HUDEP-2 (cell line): ENCODE measurements around the gene ZNF865.

Source experiments
- DNase-seq, 76 experiments: peaks; one replicate each; lab custom pipeline; 2025; ENCODE audit not compliant: unreplicated experiment in 76 of 76; lab: John Stamatoyannopoulos, UW

Gene ZNF865

DNA sequence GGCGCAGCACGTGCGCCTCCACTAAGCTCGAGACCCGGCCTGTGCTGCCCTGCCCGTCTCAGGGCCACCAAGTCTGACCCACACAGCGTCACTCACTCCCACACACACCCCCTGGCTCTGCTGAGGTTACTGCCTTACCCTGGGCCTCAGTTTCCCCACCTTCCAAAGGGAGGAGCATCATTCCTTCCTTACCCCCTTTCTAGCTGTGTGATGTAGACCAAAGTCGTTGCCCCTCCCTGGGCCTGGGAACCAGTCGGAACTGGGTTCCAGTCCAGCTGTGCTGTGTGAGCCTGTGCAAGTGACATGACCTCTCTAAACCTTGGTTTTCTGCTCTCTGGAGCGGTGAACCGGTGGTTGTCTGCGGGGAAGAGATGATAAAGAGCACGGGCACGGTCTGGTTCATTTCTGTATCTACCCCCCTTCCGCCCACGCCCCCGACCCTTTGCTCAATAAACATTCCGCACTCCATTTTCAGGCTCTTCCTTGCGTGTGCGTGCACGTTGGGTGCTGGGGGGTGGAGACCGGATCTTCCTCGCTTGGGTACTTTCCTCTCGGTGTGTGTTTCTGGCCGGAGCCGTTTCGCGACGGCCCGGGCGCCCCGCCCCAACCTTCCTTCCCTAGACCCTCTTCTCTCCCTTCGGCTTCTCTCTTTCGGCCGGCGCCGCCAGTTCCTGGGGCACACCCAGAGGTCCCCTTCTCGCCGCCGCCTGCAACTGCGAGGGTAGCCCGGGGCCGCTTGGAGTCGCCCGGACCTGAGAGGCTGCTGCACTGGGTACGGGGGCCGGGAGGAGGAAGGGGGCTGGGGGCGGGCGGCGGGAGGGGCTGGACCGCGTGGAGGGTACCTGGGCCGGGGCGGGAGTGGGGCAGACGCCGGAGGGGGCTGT, 37.8 kb downstream of the ZNF865 start, which contains the start of gene ZNF581:
ZNF581 (plus strand) TSS at position 647 of the 884 bp plus-strand sequence. CDS start 923 bp downstream, outside the sequence.
- DNase-seq, result peak in 70 of 76 experiments; percentile 15 to 85 (median 71)

DNA sequence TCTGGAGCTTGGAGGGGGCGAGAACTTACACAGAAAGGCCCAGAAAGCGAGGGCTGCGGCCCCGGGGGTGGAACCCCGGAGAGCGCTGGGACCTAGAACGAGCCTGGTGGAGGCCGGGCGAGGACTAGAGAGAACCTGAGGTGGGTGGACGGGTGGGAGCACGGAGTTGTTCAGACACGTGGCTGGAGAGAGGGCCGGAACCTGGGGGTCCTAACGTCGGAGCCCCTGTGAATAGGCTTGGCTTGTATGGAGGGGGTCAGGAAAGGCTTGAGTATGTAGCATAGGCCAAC, 38.4 kb downstream of the ZNF865 start:
- DNase-seq, result peak in 4 of 76 experiments; percentile 37 to 53 (median 44)

DNA sequence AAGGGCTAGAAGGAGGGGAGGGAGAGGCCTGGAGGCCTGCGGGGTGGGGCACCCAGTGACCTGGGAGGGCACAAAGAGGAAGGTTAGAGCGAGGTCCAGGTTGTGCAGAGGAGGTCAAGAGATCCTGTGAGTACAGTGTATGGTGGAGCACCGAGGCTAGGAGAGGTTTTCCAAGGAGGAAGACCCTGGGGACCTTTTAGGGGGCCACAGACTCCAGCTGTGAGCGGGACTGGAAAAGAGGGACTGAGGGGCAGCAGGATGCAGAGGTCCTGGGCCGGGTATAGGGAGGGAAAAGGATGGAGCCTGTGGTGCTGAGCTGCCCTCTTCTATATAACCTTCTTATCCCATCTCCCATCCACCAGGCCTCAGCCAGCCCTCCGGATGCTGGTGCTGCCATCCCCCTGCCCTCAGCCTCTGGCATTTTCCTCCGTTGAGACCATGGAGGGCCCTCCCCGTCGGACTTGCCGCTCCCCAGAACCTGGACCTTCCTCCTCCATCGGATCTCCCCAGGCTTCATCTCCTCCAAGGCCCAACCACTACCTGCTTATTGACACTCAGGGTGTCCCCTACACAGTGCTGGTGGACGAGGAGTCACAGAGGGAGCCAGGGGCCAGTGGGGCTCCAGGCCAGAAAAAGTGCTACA, 38.9 kb downstream of the ZNF865 start:
- DNase-seq, result peak in 1 of 76 experiments; percentile 53

DNA sequence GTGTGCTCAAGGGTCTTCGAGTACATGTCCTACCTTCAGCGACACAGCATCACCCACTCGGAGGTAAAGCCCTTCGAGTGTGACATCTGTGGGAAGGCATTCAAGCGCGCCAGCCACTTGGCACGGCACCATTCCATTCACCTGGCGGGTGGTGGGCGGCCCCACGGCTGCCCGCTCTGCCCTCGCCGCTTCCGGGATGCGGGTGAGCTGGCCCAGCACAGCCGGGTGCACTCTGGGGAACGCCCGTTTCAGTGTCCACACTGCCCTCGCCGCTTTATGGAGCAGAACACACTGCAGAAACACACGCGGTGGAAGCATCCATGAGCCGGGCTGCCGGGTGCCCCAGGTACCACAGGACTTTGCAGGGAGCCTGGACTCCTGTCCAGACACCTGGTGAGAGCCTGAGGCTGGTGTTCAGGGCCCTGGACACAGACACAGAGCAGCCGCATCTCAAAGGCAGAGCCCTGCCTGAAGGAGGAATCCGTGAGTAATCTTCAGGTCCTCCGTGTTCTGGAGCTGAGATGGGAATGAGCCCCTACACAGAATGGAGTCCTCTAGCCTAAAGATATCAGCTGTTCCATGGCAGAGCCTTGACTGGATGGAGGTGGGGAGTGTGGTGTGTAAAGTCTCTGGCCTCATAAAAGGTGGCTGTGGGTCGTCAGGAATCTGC, 39.5 kb downstream of the ZNF865 start:
- DNase-seq, result no peak

DNA sequence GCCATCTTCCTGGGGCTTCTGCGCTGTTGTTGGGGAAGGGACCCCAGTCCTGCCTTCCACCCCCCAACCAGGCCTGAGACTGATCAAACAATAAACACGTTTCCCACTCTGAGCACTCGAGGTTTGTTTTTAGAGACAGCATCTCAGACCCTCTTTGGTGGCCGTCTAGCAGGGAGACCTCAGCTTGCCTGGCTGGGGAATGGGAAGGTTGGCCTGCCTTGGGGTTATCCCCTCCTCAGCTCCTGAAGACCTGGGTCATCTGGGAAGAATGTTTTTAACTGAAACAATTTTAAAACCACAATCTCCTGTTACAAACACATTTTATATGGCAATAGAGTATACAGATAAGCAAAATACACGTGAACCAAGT, 40.0 kb downstream of the ZNF865 start:
- DNase-seq, result no peak

DNA sequence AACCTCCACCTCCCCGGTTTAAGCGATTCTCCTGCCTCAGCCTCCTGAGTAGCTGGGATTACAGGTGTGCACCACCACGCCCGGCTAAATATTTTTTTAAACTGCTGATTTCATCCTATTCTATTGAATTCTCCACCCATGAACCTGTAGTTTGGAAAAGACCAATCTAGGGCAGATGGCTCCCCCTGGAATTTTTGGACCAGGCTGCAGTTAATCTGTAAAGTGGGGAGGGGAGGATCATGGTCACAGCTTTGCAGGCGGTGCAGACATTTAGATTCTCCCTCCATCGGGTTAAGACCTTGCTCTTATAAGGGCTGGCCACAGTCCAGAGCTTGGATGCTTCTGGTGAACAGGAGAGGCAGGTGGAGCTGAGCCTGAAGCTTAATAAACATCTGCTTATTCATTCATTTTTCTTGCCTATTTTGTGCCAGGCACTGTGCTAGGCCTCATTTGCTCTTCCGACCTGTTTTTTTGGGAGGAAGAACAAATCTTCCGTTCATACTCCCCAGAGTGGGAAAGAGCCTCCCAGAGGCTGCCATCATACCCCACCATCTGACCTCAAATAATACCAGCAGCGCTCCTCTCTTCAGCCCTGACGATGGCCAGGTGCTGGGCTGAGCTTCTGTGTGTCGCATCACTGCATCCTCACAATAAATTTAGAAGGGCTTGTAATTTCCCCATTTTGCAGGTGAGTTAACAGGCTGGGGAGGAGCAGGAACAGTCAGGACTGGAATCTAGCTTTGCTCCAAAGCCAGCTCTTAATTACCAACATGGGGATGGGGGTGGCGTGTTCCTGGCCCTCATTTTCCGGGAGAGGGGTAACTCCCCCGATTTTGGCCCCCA, 41.7 kb downstream of the ZNF865 start:
- DNase-seq, result peak in 2 of 76 experiments; percentile 12 to 14

DNA sequence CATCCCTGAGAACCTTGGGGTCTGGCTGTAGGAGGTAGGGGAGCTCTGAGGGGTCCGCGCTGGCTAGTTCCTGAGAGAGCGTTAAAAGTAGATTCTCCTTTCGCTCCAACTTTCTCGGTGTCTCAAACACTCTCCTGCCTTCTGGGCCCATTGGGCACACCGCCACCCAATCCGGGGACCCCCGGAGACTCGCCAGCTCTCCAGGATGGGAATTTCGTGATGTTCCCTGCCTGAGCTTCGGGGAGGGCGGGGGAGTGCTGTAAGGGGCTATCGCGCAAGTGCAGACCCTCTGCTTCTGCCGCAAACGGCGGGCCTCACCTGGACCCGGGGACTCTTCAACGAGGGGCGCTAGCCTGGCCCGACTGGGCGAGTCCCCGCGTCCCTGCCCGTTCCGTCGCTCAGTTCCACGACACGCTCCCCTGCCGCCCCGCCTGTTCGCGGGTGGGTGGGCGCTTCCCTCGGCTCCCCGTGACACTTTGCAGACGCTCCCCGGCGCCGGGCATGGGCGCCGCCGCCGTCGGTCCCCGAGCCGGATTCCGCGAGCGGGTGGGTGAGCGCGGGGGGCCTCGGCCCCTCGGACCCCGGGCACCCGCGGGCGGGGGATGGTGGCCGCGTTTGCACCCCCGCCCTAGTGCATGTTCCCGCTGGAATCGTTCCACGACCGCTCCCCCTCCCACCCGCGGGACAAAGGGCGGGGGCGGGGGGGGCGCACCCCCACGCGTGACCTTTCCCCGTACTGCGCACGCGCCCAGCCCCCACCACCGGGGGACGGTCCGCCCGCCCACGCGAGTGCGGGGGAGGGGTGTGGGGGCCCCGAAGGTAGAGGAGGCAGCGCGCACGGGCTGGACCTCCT, 42.5 kb downstream of the ZNF865 start, which contains the start of gene CCDC106:
CCDC106 (plus strand) TSS at position 481 of the 853 bp plus-strand sequence. CDS start 835 bp downstream, outside the sequence.
- DNase-seq, result peak in 46 of 76 experiments; percentile 9 to 74 (median 46)

DNA sequence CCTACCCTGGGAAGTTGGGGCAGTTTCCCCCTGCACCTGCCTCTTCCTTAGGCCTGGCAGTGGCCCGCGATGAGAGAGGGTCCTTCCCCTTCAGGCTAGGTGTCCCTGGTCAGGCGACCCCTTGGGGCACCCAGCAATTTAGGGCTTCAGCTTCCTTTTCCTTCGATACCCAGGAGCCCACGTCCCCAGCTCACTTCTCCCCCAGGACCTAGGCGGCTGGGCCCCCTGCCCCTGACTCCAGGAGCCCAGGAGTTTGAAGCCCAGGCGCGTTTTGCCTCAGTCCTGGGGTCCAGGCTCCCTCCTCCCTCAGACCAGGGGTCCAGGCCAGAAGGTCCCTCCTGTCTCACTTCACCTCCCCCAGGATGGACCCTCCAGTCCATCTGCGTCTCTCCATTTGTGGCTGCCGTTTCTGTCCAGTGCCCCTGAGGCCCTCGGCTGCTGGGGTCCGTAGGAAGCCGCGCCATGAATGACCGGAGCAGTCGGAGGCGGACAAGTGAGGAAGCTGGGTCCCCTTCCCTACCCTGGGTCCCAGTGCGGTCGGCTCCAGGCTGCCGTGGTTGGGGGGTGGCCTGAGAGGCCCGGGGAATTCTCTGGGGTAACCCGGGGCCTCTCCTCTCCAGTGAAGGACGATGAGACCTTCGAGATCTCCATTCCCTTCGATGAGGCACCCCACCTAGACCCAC, 43.3 kb downstream of the ZNF865 start:
- peak in 1 of 76 experiments; percentile 37 for DNase-seq

DNA sequence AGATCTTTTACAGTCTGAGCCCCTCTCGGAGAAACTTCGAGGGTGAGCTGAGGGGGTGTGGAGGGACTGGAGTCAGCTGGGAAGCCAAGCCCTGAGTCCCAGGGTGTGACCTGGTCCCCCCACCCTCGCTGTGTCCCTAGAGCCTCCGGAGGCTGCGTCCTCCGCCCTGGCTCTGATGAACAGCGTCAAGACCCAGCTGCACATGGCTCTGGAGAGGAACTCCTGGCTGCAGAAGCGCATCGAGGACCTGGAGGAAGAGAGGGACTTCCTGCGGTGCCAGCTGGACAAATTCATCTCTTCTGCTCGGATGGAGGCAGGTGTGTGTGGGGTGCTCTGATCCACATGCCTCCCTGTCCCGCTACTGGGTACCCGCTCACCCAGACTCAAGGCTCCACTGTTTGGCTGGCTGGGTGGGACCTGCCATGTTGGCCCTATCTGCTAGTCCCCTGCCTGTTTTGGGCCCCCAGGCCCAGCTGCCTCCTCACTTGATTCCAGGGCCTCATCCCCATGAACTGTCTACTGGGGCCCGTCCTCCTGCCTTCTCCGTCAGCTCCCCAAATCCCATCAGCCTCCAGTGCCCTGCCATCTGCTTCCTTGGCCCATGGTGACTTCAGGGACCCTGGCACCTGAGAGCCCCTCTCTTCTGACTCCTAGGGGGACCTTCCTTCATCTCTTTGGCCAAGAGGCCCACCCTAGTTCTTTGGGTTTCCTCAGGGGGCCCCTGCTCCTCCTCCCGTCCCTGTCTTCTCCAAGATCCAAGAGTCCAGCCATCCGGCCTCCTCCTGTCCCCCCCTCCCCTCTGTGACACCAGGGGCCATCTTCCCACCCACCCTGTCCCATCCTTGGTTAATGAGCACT, 44.0 kb downstream of the ZNF865 start:
- DNase-seq, result no peak

DNA sequence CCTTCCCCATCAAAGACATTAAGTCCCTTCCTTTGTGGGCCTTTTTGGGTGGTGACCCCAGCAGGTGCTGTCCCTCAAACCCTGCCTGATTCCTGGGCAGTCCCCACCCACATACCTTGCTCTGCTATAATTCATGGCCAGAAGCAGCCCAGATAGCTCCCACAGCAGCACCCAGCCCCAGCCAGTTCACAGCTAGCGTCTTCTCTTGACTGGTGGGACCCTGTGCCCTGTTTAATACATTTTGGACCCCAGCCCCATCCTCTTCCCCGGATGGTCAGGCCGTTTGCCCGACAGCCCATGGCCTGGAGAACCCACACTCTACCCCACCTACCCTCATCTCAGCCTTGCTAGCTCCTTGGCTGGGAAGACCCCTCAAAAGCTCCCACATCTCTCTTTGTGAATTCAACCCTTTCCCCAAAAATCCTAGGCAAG, 44.7 kb downstream of the ZNF865 start:
- DNase-seq, result no peak

DNA sequence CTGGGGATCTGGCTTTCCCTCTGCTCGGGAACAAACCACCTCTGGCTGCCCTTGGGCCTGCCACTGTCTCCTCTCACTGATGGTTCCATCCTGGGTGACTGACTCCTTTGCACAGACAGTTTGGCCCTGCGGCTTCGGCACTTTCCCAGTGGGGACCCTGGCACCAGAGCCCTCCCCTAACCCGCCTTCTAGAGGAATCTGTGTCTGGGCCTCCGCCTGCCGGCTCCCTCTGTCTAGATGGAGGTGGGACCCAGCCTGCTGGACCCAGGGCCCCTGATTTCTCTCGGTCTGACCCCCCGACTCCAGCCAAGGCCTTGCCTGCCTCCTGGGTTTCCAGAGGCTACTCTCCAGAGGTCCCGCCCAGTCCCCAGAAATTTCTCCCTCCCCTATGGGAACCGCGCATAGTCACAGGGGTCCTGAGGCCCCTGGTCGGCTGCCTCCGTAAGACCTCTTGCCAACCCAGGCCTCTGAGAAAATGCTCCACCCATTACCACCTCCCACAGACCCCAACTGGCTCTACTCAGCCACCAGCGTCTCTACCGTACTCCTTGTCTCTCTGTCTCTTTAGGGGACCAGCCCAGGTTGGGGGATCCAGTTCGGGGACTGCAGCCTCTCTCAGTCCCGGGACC, 45.3 kb downstream of the ZNF865 start:
- no peak for DNase-seq

DNA sequence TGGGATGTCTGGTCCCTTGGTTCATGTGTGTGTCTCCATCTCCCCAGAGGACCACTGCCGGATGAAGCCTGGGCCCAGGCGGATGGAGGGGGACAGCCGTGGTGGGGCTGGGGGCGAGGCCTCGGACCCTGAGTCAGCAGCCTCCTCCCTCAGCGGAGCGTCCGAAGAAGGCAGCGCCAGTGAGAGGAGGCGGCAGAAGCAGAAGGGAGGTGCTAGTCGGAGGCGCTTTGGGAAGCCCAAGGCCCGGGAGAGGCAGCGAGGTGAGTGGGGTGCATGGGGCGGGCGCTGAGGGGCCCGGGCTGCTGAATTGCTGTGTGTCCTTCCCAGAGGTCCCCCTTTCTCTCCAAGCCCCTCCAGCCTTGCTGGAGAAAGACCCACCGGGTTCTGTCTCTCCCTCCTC, 45.8 kb downstream of the ZNF865 start:
- DNase-seq, result no peak

DNA sequence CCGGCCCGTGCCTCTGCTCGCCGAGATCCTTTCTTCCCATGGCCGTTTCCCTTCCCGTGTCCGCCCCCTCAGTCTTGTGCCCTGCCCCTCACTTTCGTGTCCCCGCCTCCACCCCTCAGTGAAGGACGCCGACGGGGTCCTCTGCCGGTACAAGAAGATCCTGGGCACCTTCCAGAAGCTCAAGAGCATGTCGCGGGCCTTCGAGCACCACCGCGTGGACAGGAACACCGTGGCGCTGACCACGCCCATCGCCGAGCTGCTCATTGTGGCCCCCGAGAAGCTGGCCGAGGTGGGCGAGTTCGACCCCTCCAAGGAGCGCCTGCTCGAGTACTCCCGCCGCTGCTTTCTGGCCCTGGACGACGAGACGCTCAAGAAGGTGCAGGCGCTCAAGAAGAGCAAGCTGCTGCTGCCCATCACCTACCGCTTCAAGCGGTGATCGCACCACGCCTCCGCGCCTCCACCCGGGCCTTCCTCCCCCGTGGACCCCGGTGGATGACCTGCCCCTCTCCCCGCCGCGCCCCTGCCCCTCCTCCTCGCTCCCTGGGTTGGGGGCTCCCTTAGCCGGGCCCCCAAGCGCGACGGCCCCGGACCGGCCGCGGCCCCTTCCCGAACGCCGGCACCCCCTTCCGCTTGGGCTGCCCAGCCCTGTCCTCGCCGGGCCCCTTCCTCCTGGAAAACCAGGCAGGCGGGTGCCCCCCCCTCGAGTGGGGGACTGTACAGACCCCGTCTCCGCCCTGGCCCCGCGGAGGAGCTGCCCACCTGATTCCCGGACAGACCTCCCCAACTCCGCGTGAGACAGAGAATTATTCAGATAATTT, 47.1 kb downstream of the ZNF865 start:
- no peak for DNase-seq

DNA sequence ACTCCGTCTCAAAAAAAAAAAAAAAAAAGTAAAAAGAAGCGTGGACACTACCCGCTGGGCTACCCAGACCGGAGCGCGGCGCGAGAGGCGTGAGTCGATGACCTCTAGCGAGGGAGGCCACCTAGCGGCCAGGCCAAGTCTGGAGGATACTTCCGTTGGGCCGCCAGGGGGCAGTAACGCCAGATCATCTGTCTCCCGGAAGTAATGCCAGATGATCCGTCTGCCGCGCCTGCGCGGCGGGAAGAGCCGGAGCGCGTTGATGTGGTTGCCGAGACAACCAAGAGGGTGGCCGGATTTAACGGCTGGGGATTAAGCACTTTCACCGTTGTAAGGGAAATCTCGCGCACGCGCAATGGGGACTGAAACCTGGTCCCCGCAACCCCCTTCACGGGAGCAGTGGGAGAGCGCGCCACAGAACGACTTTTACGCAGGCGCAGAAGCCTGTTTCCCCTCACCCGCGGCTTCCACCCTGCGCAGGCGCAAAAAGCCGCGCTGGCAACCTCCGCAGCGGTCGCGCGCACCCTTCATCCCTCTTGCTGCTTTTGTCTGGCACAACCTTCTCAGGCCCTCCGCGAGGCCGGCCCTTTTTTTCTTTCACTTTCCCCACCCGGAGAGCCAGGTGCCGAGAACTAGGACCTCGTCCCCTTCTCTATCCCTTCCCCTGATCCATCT, 48.3 kb downstream of the ZNF865 start:
- peak; percentile 61 to 100 (median 98) for DNase-seq

DNA sequence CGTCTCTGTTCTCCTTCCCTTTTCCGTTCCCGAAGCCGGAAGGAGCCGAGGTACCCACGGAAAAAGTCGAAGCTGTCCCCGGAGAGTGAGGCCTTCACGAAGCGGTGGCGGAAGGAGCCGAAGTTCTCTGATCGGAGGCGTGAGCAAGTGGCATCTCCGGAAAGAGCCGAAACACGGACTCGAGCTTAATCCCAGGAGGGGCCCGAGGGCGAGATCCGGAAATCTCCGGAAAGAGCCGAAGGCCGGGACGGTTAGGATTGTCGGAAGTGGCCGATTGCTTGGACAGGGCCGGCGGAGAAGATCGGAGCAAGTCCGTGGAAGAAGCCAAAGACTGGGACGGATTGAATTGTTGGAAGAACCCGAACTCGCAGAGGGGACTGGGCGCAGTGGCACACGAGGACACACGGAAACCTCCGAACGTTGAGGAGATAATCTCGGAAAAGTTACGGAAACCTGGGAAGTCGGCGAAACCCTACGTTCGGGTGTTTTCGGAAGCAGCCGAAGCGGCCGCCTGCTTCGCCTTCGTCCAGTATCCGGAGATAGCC, 48.9 kb downstream of the ZNF865 start:
- DNase-seq, result peak in 75 of 76 experiments; percentile 76 to 100 (median 100)
